ENCODE results near the gene DFFB. TPM values are rescaled to one million over a fixed set of nuclear protein-coding genes. Genes with fewer than 3 reads are reported as not detected.

Gene DFFB
- total and polyA plus RNA-seq, 2 donors (not counting 1 experiment from before 2014, with no cell fraction given) = 6.4 to 7.6 TPM

GRCh38 chr1:3906672-3907020 lies 49.4 kb downstream of the DFFB start:
- Histone ChIP-seq H3K79me2 (ENCODE audit: control insufficient read depth, insufficient read depth, low read length) (no peaks in the 10 kb centered on the region), H3K36me3 (ENCODE audit: control insufficient read depth, insufficient read depth, low read length) (no peaks in the 10 kb centered on the region), H3K4me1 (ENCODE audit: control insufficient read depth, extremely low read depth, insufficient read depth, low read length) (no peaks in the 10 kb centered on the region), H3K9ac (ENCODE audit: insufficient read depth, low read length) (no peak overlapping the region), H2AFZ (ENCODE audit: low read length) (no peak overlapping the region), H3K4me2 (ENCODE audit: extremely low read depth, insufficient read depth, low read length) (no peak overlapping the region), H3K9me3 (ENCODE audit: control insufficient read depth, insufficient read depth, low read depth, low read length) (no peaks in the 10 kb centered on the region), H3K27me3 (ENCODE audit: control insufficient read depth, insufficient read depth, low read length) (no peaks in the 10 kb centered on the region), H3K27ac (ENCODE audit: insufficient read depth, low read length) (no peak overlapping the region), H4K20me1 (ENCODE audit: control insufficient read depth, extremely low read depth, insufficient read depth, low read length) (no peaks in the 10 kb centered on the region), H3K4me3 (replicated peaks in 1 of 4; ENCODE audit: control extremely low read depth in 1 of 4, insufficient read depth in 1 of 4, low read depth in 3 of 4, low read length in 4 of 4) (no peak overlapping the region)
- DNase-seq (ENCODE audit: low read depth in 2 of 2) = no peak
- TF ChIP-seq EZH2 (IDR thresholded peaks at IDR 0.05; ENCODE audit: low read length, missing control alignments) = no peak
- no peak for TF ChIP-seq CTCF (conservative IDR thresholded peaks at IDR 0.05 in 1 of 2, IDR thresholded peaks at IDR 0.05 in 1 of 2; ENCODE audit: low read depth in 1 of 2, low read length in 2 of 2)

- Histone ChIP-seq H4K20me1 (ENCODE audit: control insufficient read depth, extremely low read depth, insufficient read depth, low read length) (no peaks in the 10 kb centered on the region), H3K9ac (ENCODE audit: insufficient read depth, low read length) (no peak overlapping the region), H3K79me2 (ENCODE audit: control insufficient read depth, insufficient read depth, low read length) (no peaks in the 10 kb centered on the region), H2AFZ (ENCODE audit: low read length) (no peak overlapping the region), H3K4me2 (ENCODE audit: extremely low read depth, insufficient read depth, low read length) (no peak overlapping the region), H3K36me3 (ENCODE audit: control insufficient read depth, insufficient read depth, low read length) (no peaks in the 10 kb centered on the region), H3K27me3 (ENCODE audit: control insufficient read depth, insufficient read depth, low read length) (no peaks in the 10 kb centered on the region), H3K4me1 (ENCODE audit: control insufficient read depth, extremely low read depth, insufficient read depth, low read length) (no peaks in the 10 kb centered on the region), H3K9me3 (ENCODE audit: control insufficient read depth, insufficient read depth, low read depth, low read length) (no peaks in the 10 kb centered on the region), H3K4me3 (replicated peaks in 1 of 4; ENCODE audit: control extremely low read depth in 1 of 4, insufficient read depth in 1 of 4, low read depth in 3 of 4, low read length in 4 of 4) (no peak overlapping the region), H3K27ac (ENCODE audit: insufficient read depth, low read length) (no peak overlapping the region)
- TF ChIP-seq EZH2 (IDR thresholded peaks at IDR 0.05; ENCODE audit: low read length, missing control alignments) (no peak), CTCF (conservative IDR thresholded peaks at IDR 0.05 in 1 of 2, IDR thresholded peaks at IDR 0.05 in 1 of 2; ENCODE audit: low read depth in 1 of 2, low read length in 2 of 2) (no peak)
- DNase-seq (ENCODE audit: low read depth in 2 of 2) = no peak
Measured at GRCh38 chr1:3907031-3907534, 49.8 kb downstream of the DFFB start.

- Histone ChIP-seq H3K9ac (ENCODE audit: insufficient read depth, low read length) (no peak overlapping the region), H2AFZ (ENCODE audit: low read length) (no peak overlapping the region), H3K36me3 (ENCODE audit: control insufficient read depth, insufficient read depth, low read length) (no peaks in the 10 kb centered on the region), H4K20me1 (ENCODE audit: control insufficient read depth, extremely low read depth, insufficient read depth, low read length) (no peaks in the 10 kb centered on the region), H3K9me3 (ENCODE audit: control insufficient read depth, insufficient read depth, low read depth, low read length) (no peaks in the 10 kb centered on the region), H3K4me1 (ENCODE audit: control insufficient read depth, extremely low read depth, insufficient read depth, low read length) (no peaks in the 10 kb centered on the region), H3K4me3 (replicated peaks in 1 of 4; ENCODE audit: control extremely low read depth in 1 of 4, insufficient read depth in 1 of 4, low read depth in 3 of 4, low read length in 4 of 4) (no peak overlapping the region), H3K27ac (ENCODE audit: insufficient read depth, low read length) (no peak overlapping the region), H3K4me2 (ENCODE audit: extremely low read depth, insufficient read depth, low read length) (no peak overlapping the region), H3K79me2 (ENCODE audit: control insufficient read depth, insufficient read depth, low read length) (no peaks in the 10 kb centered on the region), H3K27me3 (ENCODE audit: control insufficient read depth, insufficient read depth, low read length) (no peaks in the 10 kb centered on the region)
- TF ChIP-seq EZH2 (IDR thresholded peaks at IDR 0.05; ENCODE audit: low read length, missing control alignments) (no peak), CTCF (conservative IDR thresholded peaks at IDR 0.05 in 1 of 2, IDR thresholded peaks at IDR 0.05 in 1 of 2; ENCODE audit: low read depth in 1 of 2, low read length in 2 of 2) (no peak)
- DNase-seq (ENCODE audit: low read depth in 2 of 2) = no peak
Measured at GRCh38 chr1:3907621-3908165, 50.4 kb downstream of the DFFB start.

Data from fibroblast of lung (primary cell).